ENCODE data around the gene SLC7A7. TPM values are rescaled to one million over a fixed set of nuclear protein-coding genes. Genes with fewer than 3 reads are reported as not detected.

The SLC7A7 gene
- total and polyA plus RNA-seq, 12 donors, result 1.1 to 16.1 (median 2.8) TPM

- Histone ChIP-seq H3K9me3 (no peaks in the 10 kb centered on the region), H3K27ac (no peak overlapping the region), H3K4me3 (no peak overlapping the region), H3K27me3 (no peaks in the 10 kb centered on the region), H3K36me3 (no peaks in the 10 kb centered on the region), H3K4me1 (peaks cover 0 to 45% (median 0%) of the 10 kb centered on the region in 9 donors)
- intact Hi-C loops (cut with DNase I), result no loop called here
- ATAC-seq (no peak), DNase-seq (no peak)
- 88% methylated on average over 12 of the region's 12 CpGs for WGBS, 2 donors
- TF ChIP-seq CTCF (IDR thresholded peaks at IDR 0.05), result no peak
These were observed 12.2 kb downstream of the SLC7A7 start for GRCh38 chr14:22802860-22803686.

DNA sequence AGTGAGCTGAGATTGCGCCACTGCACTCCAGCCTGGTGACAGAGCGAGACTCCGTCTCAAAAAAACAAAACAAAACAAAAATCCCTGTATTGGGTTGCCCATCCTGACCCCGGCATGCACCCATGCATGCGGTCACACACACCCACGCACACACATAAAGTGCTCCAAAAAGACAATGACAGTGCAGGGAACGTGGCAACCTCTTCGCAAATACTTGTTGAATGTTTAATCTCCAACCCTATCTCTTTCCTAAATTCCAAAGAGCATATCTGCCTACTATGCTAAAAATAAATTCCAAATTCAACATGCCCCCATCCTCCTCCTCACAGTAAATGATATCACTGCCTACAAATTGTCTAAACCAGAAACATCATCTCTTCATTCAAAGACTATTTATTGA is 13.5 kb downstream of the SLC7A7 start:
- ATAC-seq, result no peak
- no peaks in the 10 kb centered on the region for H3K9me3 ChIP-seq
- no peak overlapping the region for H3K4me3 ChIP-seq
- H3K36me3 ChIP-seq, result no peaks in the 10 kb centered on the region
- H3K27me3 ChIP-seq, result no peaks in the 10 kb centered on the region
- peaks cover 0 to 53% (median 0%) of the 10 kb centered on the region in 9 donors for H3K4me1 ChIP-seq
- no peak for DNase-seq
- TF ChIP-seq CTCF (IDR thresholded peaks at IDR 0.05), result no peak
- WGBS, 2 donors, result 75 to 79% methylated on average over 8 of the region's 8 CpGs
- no peak overlapping the region for H3K27ac ChIP-seq
- intact Hi-C loops (cut with DNase I), result no loop called here

DNA sequence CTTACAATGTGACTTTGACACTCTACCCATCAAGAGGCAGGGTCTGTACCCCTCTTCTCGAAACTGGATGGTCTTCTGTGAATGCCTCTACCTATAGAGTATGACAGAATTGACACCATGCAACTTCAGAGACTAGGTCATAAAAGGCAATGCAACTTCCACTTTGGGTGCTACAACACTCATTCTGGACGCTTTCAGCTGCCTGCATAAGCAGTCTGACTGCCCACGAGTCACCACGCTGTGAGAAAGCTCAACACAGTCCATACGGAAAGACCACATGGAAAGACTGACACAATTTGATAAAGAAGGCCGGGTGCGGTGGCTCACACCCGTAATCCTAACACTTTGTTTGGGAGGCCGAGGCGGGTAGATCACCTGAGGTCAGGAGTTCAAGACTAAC is 14.9 kb downstream of the SLC7A7 start:
- intact Hi-C loops (cut with DNase I), result no loop called here
- TF ChIP-seq CTCF (IDR thresholded peaks at IDR 0.05), result no peak
- Histone ChIP-seq H3K36me3 (no peaks in the 10 kb centered on the region), H3K4me3 (no peak overlapping the region), H3K27ac (no peak overlapping the region), H3K9me3 (no peaks in the 10 kb centered on the region), H3K4me1 (peaks cover 0 to 53% (median 0%) of the 10 kb centered on the region in 9 donors), H3K27me3 (no peaks in the 10 kb centered on the region)
- 91 to 93% methylated on average over 10 of the region's 10 CpGs for WGBS, 2 donors
- no peak for DNase-seq
- no peak for ATAC-seq

GRCh38 chr14:22798528-22798927 is 16.7 kb downstream of the SLC7A7 start:
- intact Hi-C loops (cut with DNase I), result no loop called here
- H3K4me1 ChIP-seq, result peaks cover 0 to 45% (median 0%) of the 10 kb centered on the region in 9 donors
- H3K4me3 ChIP-seq, result no peak overlapping the region
- H3K27me3 ChIP-seq, result no peaks in the 10 kb centered on the region
- no peaks in the 10 kb centered on the region for H3K36me3 ChIP-seq
- DNase-seq, result no peak
- H3K27ac ChIP-seq, result peak overlapping the region in 1 of 10 donors; percentile 64
- WGBS, 2 donors, result 62 to 64% methylated on average over 2 of the region's 2 CpGs
- no peaks in the 10 kb centered on the region for H3K9me3 ChIP-seq
- TF ChIP-seq CTCF (IDR thresholded peaks at IDR 0.05), result no peak
- peak in 2 of 8 donors; percentile 31 to 47 for ATAC-seq
